AG04449 (cell line): ENCODE data around the gene GPR180.

Experiments
- CTCF ChIA-PET: fragments of 350-600 bp; formaldehyde crosslinking; extraction: SDS; loops from one replicate; lab custom pipeline; 2021; ENCODE audit warnings: antibody characterized with exemption; lab: Yijun Ruan, JAX
- POLR2A ChIA-PET: fragments of 400-600, 350-600 bp; formaldehyde crosslinking; extraction: SDS; loops from one replicate; lab custom pipeline; 2020; ENCODE audit warnings: antibody characterized with exemption, inconsistent platforms; lab: Yijun Ruan, JAX
- DNase-seq: peaks from one replicate; pipeline ENCODE4 v3.0.0-alpha.2; 2010; ENCODE audit warnings: low read depth, low spot score
- H3K4me3 ChIP-seq: 2 replicates; pipeline ENCODE4 v1.5.1; 2011; ENCODE audit warnings: low read depth, mild to moderate bottlenecking, control low read depth, low read length
- TF ChIP-seq, protein P1 (sequence below): IDR thresholded peaks from one replicate; pipeline ENCODE4 v1.5.1; 2011; ENCODE audit warnings: mild to moderate bottlenecking, moderate library complexity, low read length, control low read depth, inconsistent platforms; ENCODE audit not compliant: insufficient read depth; ENCODE audit errors: missing control alignments

The GPR180 gene

DNA sequence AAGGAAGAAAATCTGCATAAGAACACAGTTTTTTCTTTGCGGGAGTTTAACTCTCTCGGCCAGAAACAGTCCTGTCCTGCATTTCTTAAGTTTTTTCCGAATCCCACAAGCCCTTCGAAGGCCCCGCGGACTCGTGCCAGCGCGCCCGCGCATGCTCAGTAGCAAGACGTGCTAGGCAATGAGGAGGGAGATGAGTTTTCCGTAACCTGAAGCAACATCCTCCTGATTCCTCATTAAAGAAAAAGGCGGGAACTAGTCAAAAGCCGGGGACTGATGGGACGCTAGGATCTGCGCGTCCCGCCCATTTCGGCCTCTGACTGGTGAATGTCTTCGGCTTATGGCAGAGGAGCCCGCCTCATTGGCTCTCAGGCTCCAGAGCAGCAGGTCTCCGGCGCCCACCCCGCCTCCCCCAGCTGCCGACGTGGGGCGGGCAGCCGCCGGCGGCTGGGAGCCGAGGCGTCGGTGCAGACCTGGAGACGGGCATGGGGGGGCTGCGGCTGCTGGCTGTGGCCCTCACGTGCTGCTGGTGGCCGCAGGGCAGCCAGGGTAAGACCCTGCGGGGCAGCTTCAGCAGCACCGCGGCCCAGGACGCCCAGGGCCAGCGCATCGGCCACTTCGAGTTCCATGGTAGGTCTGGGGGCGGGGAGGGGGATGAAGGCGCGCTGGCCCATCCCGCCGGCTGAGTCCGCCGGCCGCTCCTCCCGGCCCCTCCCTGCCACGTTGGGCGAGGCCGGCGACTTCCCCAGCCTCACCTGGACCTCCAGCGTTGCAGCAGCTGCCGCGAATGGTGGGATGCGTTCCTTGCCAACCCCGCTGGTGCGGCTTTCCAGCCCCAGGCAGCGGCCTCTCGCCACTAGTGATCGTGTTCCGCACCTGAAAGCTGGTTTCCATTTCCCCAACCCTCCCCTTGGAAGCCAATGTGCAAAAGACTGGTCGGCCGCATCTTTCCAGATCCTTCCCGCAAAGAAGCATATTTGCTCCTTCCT lies at the start of gene GPR180:
Gene GPR180, plus strand, starts transcription at position 412 of the 986 bp plus-strand sequence. Its CDS starts 71 bp downstream, at position 483.
- POLR2A ChIA-PET, result interaction anchor here (1.1 kb wide), 2 partner anchors 15 to 52 kb away, joined by 3 to 5 read pairs; no protein-coding TSS in a partner anchor
- TF ChIP-seq, protein P1, sequence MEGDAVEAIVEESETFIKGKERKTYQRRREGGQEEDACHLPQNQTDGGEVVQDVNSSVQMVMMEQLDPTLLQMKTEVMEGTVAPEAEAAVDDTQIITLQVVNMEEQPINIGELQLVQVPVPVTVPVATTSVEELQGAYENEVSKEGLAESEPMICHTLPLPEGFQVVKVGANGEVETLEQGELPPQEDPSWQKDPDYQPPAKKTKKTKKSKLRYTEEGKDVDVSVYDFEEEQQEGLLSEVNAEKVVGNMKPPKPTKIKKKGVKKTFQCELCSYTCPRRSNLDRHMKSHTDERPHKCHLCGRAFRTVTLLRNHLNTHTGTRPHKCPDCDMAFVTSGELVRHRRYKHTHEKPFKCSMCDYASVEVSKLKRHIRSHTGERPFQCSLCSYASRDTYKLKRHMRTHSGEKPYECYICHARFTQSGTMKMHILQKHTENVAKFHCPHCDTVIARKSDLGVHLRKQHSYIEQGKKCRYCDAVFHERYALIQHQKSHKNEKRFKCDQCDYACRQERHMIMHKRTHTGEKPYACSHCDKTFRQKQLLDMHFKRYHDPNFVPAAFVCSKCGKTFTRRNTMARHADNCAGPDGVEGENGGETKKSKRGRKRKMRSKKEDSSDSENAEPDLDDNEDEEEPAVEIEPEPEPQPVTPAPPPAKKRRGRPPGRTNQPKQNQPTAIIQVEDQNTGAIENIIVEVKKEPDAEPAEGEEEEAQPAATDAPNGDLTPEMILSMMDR, result no peak
- H3K4me3 ChIP-seq, result peak within 1 kb of the TSS; percentile 97
- DNase-seq, result peak; percentile 98
- CTCF ChIA-PET, result interaction anchor here (0.9 to 4.2 kb wide), 3 partner anchors 11 to 588 kb away, joined by 3 to 27 read pairs (median 3); no protein-coding TSS in a partner anchor

DNA sequence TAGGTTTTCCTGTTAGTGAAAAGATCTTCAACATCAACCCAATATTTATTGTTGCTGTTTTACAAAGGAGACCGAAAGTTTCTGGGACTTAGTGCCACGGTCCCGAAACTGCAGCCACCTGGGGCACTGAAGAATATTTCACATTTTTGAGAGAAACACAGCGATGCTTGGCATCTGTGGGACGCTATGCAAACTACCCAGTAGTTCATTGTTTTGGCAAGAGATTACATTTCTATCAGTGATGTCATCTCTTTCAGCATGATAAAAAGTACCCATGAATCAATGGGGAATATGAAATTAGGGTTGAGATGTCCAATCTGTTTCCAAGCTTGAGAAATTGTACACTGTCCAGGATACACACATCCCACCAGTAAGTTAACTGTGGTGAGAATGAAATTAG lies 49.6 kb upstream of the GPR180 start:
- ChIA-PET POLR2A (no interaction called here), CTCF (no interaction called here)
- H3K4me3 ChIP-seq, result no peak overlapping the region
- DNase-seq, result no peak
- TF ChIP-seq, protein P1, result no peak

DNA sequence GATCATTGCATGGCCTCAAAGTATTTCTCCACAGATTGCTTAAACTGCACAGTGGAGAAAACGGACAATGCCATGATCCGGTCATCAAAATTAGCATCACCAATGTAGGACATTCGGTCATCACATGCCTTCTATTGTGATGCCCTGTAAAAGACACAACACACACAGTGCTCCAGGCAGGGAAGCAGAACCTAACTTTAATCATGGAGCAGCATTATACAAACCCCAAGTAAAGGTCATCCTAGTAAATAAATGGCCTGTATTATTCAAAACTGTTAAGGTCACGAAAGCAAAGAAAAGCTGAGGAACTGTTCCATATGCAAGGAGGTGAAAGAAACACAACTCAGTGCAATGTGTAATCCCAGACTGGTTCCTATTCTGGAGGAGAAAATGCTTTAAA lies 47.9 kb upstream of the GPR180 start:
- TF ChIP-seq, protein P1, result no peak
- ChIA-PET CTCF (no interaction called here), POLR2A (no interaction called here)
- DNase-seq, result no peak
- no peak overlapping the region for H3K4me3 ChIP-seq

DNA sequence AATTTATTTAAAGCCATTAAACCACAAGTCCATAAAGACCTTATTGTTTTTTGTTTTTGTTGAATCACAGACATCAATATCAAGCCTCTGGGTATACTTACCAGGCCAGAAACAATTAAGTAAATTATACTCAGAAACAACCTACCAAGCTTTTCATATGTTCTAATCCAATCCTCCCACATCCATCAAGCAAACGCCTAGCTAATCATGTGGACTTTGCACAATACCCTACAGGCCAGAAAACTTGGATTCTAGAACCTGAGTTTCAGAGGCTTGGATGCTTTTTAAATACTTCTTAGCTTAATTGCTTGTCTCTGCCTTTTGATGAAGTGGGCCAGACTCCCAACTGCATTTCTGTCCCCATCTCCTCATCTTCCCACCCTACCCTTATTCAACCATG lies 45.6 kb upstream of the GPR180 start:
- DNase-seq, result no peak
- ChIA-PET CTCF (no interaction called here), POLR2A (no interaction called here)
- TF ChIP-seq, protein P1, result no peak
- H3K4me3 ChIP-seq, result no peak overlapping the region

DNA sequence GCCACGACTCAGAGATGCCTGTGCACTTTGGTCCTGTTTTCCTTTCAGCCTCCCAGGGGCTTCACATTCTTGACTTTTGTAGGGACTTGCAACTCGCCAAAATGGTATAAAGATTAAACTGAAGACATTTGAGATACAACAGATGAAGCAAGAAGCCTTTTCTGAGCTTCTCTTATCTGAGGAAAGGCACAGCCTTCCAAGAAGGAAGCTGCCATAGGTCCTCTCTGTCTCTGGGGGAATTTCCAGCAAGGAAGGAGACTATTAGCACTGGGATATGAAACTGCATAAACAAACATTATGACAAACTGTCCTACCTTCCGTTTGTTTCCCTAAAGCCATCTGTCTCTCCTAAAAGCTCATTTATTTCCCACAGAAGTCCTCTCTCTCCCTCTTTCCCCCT lies 45.0 kb upstream of the GPR180 start:
- POLR2A ChIA-PET, result no interaction called here
- TF ChIP-seq, protein P1, result no peak

DNA sequence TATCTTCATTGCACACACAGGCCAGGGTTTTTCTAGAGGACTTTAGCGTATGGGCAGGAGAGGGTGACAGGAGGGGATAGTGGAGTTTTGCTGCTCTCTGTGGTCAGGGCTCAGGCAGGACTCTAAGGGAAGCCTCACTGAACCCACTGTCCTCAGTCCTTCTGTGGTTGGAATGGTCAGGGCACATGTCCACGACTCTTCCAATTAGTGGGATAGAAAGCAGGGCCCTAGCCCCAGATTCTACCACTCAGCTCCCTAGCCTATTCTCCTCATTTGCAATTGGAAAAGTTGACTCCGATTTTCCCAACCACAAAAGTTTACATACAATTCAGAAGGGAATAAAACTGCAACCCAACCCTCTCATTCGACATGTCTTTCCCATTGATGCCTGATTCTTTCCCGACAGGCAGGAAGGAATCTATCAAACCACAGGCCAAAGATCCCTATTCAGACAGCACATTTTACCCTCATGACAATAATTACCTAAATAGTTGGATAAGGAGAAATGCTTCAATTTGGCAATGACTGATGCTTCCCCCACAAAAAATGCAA lies 43.9 kb upstream of the GPR180 start:
- ChIA-PET CTCF (no interaction called here), POLR2A (no interaction called here)
- H3K4me3 ChIP-seq, result no peak overlapping the region
- no peak for DNase-seq
- TF ChIP-seq, protein P1, result no peak

More for the DNA sequence above, 45.0 kb upstream of the GPR180 start:
- CTCF ChIA-PET, result no interaction called here
- DNase-seq, result no peak
- no peak overlapping the region for H3K4me3 ChIP-seq
